ENCODE data around the gene SLAMF7. TPM values are rescaled to one million over a fixed set of nuclear protein-coding genes. Genes with fewer than 3 reads are reported as not detected.

The SLAMF7 gene
- polyA plus RNA-seq, 1 experiment = not detected

GRCh38 chr1:160797861-160798273 is 58.8 kb downstream of the SLAMF7 start:
- H3K9me3 ChIP-seq (ENCODE audit: control insufficient read depth, insufficient read depth, low read length) = peaks cover 6% of the 10 kb centered on the region; the same call in 1 of the 2 replicates
- TF ChIP-seq, protein P1, sequence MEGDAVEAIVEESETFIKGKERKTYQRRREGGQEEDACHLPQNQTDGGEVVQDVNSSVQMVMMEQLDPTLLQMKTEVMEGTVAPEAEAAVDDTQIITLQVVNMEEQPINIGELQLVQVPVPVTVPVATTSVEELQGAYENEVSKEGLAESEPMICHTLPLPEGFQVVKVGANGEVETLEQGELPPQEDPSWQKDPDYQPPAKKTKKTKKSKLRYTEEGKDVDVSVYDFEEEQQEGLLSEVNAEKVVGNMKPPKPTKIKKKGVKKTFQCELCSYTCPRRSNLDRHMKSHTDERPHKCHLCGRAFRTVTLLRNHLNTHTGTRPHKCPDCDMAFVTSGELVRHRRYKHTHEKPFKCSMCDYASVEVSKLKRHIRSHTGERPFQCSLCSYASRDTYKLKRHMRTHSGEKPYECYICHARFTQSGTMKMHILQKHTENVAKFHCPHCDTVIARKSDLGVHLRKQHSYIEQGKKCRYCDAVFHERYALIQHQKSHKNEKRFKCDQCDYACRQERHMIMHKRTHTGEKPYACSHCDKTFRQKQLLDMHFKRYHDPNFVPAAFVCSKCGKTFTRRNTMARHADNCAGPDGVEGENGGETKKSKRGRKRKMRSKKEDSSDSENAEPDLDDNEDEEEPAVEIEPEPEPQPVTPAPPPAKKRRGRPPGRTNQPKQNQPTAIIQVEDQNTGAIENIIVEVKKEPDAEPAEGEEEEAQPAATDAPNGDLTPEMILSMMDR (IDR thresholded peaks at IDR 0.05; ENCODE audit: low read depth, low read length) = no peak
- H3K4me3 ChIP-seq (ENCODE audit: low read depth, low read length) = no peak overlapping the region
- ChIA-PET CTCF (no interaction called here), POLR2A (no interaction called here)
- no peak for DNase-seq (ENCODE audit: low read depth, low spot score)
- H3K27ac ChIP-seq (ENCODE audit: low read depth, low read length) = no peak overlapping the region
- no peaks in the 10 kb centered on the region for H3K27me3 ChIP-seq (ENCODE audit: control insufficient read depth, insufficient read depth, low read length)

- ChIA-PET POLR2A (no interaction called here), CTCF (no interaction called here)
- TF ChIP-seq, protein P1 (IDR thresholded peaks at IDR 0.05; ENCODE audit: low read depth, low read length) = no peak
- Histone ChIP-seq H3K9me3 (ENCODE audit: control insufficient read depth, insufficient read depth, low read length) (peaks cover 6% of the 10 kb centered on the region; the same call in 1 of the 2 replicates), H3K27me3 (ENCODE audit: control insufficient read depth, insufficient read depth, low read length) (no peaks in the 10 kb centered on the region), H3K4me3 (ENCODE audit: low read depth, low read length) (no peak overlapping the region), H3K27ac (ENCODE audit: low read depth, low read length) (no peak overlapping the region)
- DNase-seq (ENCODE audit: low read depth, low spot score) = no peak
Observed at GRCh38 chr1:160798439-160798838, 59.4 kb downstream of the SLAMF7 start.

GRCh38 chr1:160799641-160800040 is 60.6 kb downstream of the SLAMF7 start:
- CTCF ChIA-PET = no interaction called here
- Histone ChIP-seq H3K9me3 (ENCODE audit: control insufficient read depth, insufficient read depth, low read length) (peaks cover 6% of the 10 kb centered on the region; the same call in 1 of the 2 replicates), H3K4me3 (ENCODE audit: low read depth, low read length) (no peak overlapping the region), H3K27me3 (ENCODE audit: control insufficient read depth, insufficient read depth, low read length) (no peaks in the 10 kb centered on the region), H3K27ac (ENCODE audit: low read depth, low read length) (no peak overlapping the region)
- TF ChIP-seq, protein P1 (IDR thresholded peaks at IDR 0.05; ENCODE audit: low read depth, low read length) = no peak
- no peak for DNase-seq (ENCODE audit: low read depth, low spot score)
- POLR2A ChIA-PET = no interaction called here

DNA sequence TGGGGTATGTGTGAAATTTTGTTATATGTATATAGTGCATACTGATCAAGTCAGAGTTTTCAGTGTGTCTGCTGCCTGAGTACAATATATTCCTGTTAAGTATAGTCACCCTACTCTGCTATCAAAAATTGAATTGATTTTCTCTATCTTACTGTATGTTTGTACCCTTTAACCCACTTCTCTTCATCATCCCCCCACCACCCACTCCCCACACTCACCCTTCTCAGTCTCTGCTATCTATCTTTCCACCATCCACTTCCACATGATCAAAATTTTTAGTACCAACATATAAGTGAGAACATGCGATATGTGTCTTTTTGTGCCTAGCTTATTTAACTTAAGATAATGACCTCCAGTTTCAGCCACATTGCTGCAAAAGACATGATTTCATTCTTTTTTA is 61.1 kb downstream of the SLAMF7 start:
- no peak for DNase-seq (ENCODE audit: low read depth, low spot score)
- POLR2A ChIA-PET = no interaction called here
- CTCF ChIA-PET = no interaction called here
- Histone ChIP-seq H3K9me3 (ENCODE audit: control insufficient read depth, insufficient read depth, low read length) (peaks cover 6% of the 10 kb centered on the region; the same call in 1 of the 2 replicates), H3K27me3 (ENCODE audit: control insufficient read depth, insufficient read depth, low read length) (no peaks in the 10 kb centered on the region), H3K27ac (ENCODE audit: low read depth, low read length) (no peak overlapping the region), H3K4me3 (ENCODE audit: low read depth, low read length) (no peak overlapping the region)
- TF ChIP-seq, protein P1 (IDR thresholded peaks at IDR 0.05; ENCODE audit: low read depth, low read length) = no peak

GRCh38 chr1:160800645-160801408 is 61.8 kb downstream of the SLAMF7 start:
- H3K9me3 ChIP-seq (ENCODE audit: control insufficient read depth, insufficient read depth, low read length) = peaks cover 6% of the 10 kb centered on the region; the same call in 1 of the 2 replicates
- CTCF ChIA-PET = no interaction called here
- no peaks in the 10 kb centered on the region for H3K27me3 ChIP-seq (ENCODE audit: control insufficient read depth, insufficient read depth, low read length)
- TF ChIP-seq, protein P1 (IDR thresholded peaks at IDR 0.05; ENCODE audit: low read depth, low read length) = no peak
- DNase-seq (ENCODE audit: low read depth, low spot score) = no peak
- no peak overlapping the region for H3K27ac ChIP-seq (ENCODE audit: low read depth, low read length)
- POLR2A ChIA-PET = no interaction called here
- H3K4me3 ChIP-seq (ENCODE audit: low read depth, low read length) = no peak overlapping the region
